ENCODE data around the gene LYPD8.

LYPD8 gene

GRCh38 chr1:248756636-248757035 lies 1.1 kb upstream of the LYPD8 start:
- no peak for DNase-seq

- DNase-seq: no peak
Observed at GRCh38 chr1:248756151-248756550, 592 bp upstream of the LYPD8 start.

GRCh38 chr1:248753708-248754280 lies 1.8 kb downstream of the LYPD8 start:
- no peak for DNase-seq

- DNase-seq: no peak
Observed at GRCh38 chr1:248753029-248753594, 2.4 kb downstream of the LYPD8 start.

GRCh38 chr1:248752161-248753028 lies 3.2 kb downstream of the LYPD8 start:
- DNase-seq: no peak

- DNase-seq: no peak
Observed at GRCh38 chr1:248751635-248752034, 3.9 kb downstream of the LYPD8 start.

- DNase-seq: no peak
Observed at GRCh38 chr1:248751142-248751541, 4.4 kb downstream of the LYPD8 start.

GRCh38 chr1:248750496-248750895 lies 5.1 kb downstream of the LYPD8 start:
- DNase-seq: no peak

GRCh38 chr1:248748211-248748610 lies 7.3 kb downstream of the LYPD8 start:
- DNase-seq: no peak

- no peak for DNase-seq
Observed at GRCh38 chr1:248740876-248741275, 14.7 kb downstream of the LYPD8 start.

- no peak for DNase-seq
Observed at GRCh38 chr1:248739572-248740205, 15.9 kb downstream of the LYPD8 start.

GRCh38 chr1:248737457-248737856 lies 18.1 kb downstream of the LYPD8 start:
- no peak for DNase-seq

- DNase-seq: no peak
Observed at GRCh38 chr1:248736977-248737376, 18.6 kb downstream of the LYPD8 start.

GRCh38 chr1:248733566-248733965 lies 22.0 kb downstream of the LYPD8 start:
- DNase-seq: no peak

- DNase-seq: no peak
Observed at GRCh38 chr1:248730507-248731335, 24.8 kb downstream of the LYPD8 start.

GRCh38 chr1:248714248-248714647 lies 41.3 kb downstream of the LYPD8 start:
- no peak for DNase-seq

- DNase-seq: no peak
Observed at GRCh38 chr1:248710305-248710900, 45.2 kb downstream of the LYPD8 start.

- no peak for DNase-seq
Observed at GRCh38 chr1:248704606-248705005, 51.0 kb downstream of the LYPD8 start.

- no peak for DNase-seq
Observed at GRCh38 chr1:248703674-248704073, 51.9 kb downstream of the LYPD8 start.

- no peak for DNase-seq
Observed at GRCh38 chr1:248702714-248703113, 52.8 kb downstream of the LYPD8 start, which contains the start of gene OR14I1. TSS of gene OR14I1 (minus strand) at chr1:248702766.

- DNase-seq: no peak
Observed at GRCh38 chr1:248699099-248699498, 56.5 kb downstream of the LYPD8 start.

- no peak for DNase-seq
Observed at GRCh38 chr1:248697907-248698306, 57.7 kb downstream of the LYPD8 start.
